IPS-15b (cell line): ENCODE results near the gene CBLB.
"Not testable (repeated sequence)": the region's sequence is repeated elsewhere in the genome, so short reads cannot be mapped to it uniquely, and the experiment has no call there.

ENCODE experiments used
- H3K27me3 ChIP-seq: one replicate; pipeline ENCODE4 v1.6.1; 2013; ENCODE audit warnings: low read length; ENCODE audit not compliant: control insufficient read depth, insufficient read depth
- H3K36me3 ChIP-seq: one replicate; pipeline ENCODE4 v1.6.1; 2013; ENCODE audit warnings: low read length; ENCODE audit not compliant: control insufficient read depth, insufficient read depth
- H3K4me1 ChIP-seq: one replicate; pipeline ENCODE4 v1.6.1; 2013; ENCODE audit warnings: mild to moderate bottlenecking, low read length; ENCODE audit not compliant: control insufficient read depth, insufficient read depth
- H3K4me3 ChIP-seq: one replicate; pipeline ENCODE4 v1.5.1; 2013; ENCODE audit warnings: low read depth, low read length
- H3K9ac ChIP-seq: one replicate; pipeline ENCODE4 v1.6.1; 2013; ENCODE audit warnings: low read depth, mild to moderate bottlenecking, low read length
- H3K9me3 ChIP-seq: one replicate; pipeline ENCODE4 v1.6.1; 2013; ENCODE audit warnings: mild to moderate bottlenecking, low read length; ENCODE audit not compliant: control insufficient read depth, insufficient read depth

CBLB gene

GRCh38 chr3:105827959-105828358 is 40.9 kb downstream of the CBLB start:
- Histone ChIP-seq H3K4me1 (peaks cover 3% of the 10 kb centered on the region), H3K9me3 (no peaks in the 10 kb centered on the region), H3K9ac (no peak overlapping the region), H3K27me3 (no peaks in the 10 kb centered on the region), H3K36me3 (no peaks in the 10 kb centered on the region), H3K4me3 (no peak overlapping the region)

GRCh38 chr3:105826778-105827634 is 41.8 kb downstream of the CBLB start:
- no peak overlapping the region for H3K9ac ChIP-seq
- H3K4me1 ChIP-seq = peaks cover 5% of the 10 kb centered on the region
- H3K36me3 ChIP-seq = no peaks in the 10 kb centered on the region
- H3K4me3 ChIP-seq = no peak overlapping the region
- H3K9me3 ChIP-seq = no peaks in the 10 kb centered on the region
- no peaks in the 10 kb centered on the region for H3K27me3 ChIP-seq

GRCh38 chr3:105824129-105824528 is 44.7 kb downstream of the CBLB start:
- no peak overlapping the region for H3K9ac ChIP-seq
- H3K4me3 ChIP-seq = no peak overlapping the region
- H3K4me1 ChIP-seq = peaks cover 5% of the 10 kb centered on the region
- no peaks in the 10 kb centered on the region for H3K9me3 ChIP-seq
- H3K36me3 ChIP-seq = no peaks in the 10 kb centered on the region
- H3K27me3 ChIP-seq = no peaks in the 10 kb centered on the region

GRCh38 chr3:105823149-105823867 is 45.5 kb downstream of the CBLB start:
- H3K4me3 ChIP-seq = no peak overlapping the region
- H3K27me3 ChIP-seq = no peaks in the 10 kb centered on the region
- H3K4me1 ChIP-seq = peaks cover 5% of the 10 kb centered on the region
- H3K9me3 ChIP-seq = no peaks in the 10 kb centered on the region
- H3K9ac ChIP-seq = no peak overlapping the region
- H3K36me3 ChIP-seq = no peaks in the 10 kb centered on the region

GRCh38 chr3:105822171-105823123 is 46.4 kb downstream of the CBLB start:
- Histone ChIP-seq H3K36me3 (no peaks in the 10 kb centered on the region), H3K27me3 (no peaks in the 10 kb centered on the region), H3K9ac (no peak overlapping the region), H3K4me3 (no peak overlapping the region), H3K4me1 (peaks cover 5% of the 10 kb centered on the region), H3K9me3 (no peaks in the 10 kb centered on the region)

GRCh38 chr3:105821433-105821832 is 47.4 kb downstream of the CBLB start:
- Histone ChIP-seq H3K4me1 (peaks cover 5% of the 10 kb centered on the region), H3K4me3 (no peak overlapping the region), H3K9me3 (no peaks in the 10 kb centered on the region), H3K9ac (no peak overlapping the region), H3K27me3 (no peaks in the 10 kb centered on the region), H3K36me3 (no peaks in the 10 kb centered on the region)

GRCh38 chr3:105816833-105817232 is 52.0 kb downstream of the CBLB start:
- H3K36me3 ChIP-seq = no peaks in the 10 kb centered on the region
- H3K9ac ChIP-seq = no peak overlapping the region
- H3K9me3 ChIP-seq = no peaks in the 10 kb centered on the region
- no peaks in the 10 kb centered on the region for H3K4me1 ChIP-seq
- no peaks in the 10 kb centered on the region for H3K27me3 ChIP-seq
- H3K4me3 ChIP-seq = no peak overlapping the region

- not testable (repeated sequence) for H3K36me3 ChIP-seq, H3K4me1 ChIP-seq, H3K27me3 ChIP-seq, H3K9ac ChIP-seq, H3K4me3 ChIP-seq, H3K9me3 ChIP-seq
These were observed 53.5 kb downstream of the CBLB start for GRCh38 chr3:105815331-105815730.

- H3K4me3 ChIP-seq = no peak overlapping the region
- H3K36me3 ChIP-seq = no peaks in the 10 kb centered on the region
- no peaks in the 10 kb centered on the region for H3K4me1 ChIP-seq
- no peak overlapping the region for H3K9ac ChIP-seq
- no peaks in the 10 kb centered on the region for H3K27me3 ChIP-seq
- H3K9me3 ChIP-seq = no peaks in the 10 kb centered on the region
These were observed 55.1 kb downstream of the CBLB start for GRCh38 chr3:105813710-105814109.

GRCh38 chr3:105812194-105812586 is 56.6 kb downstream of the CBLB start:
- no peak overlapping the region for H3K9ac ChIP-seq
- H3K9me3 ChIP-seq = no peaks in the 10 kb centered on the region
- H3K4me1 ChIP-seq = no peaks in the 10 kb centered on the region
- H3K4me3 ChIP-seq = no peak overlapping the region
- no peaks in the 10 kb centered on the region for H3K36me3 ChIP-seq
- H3K27me3 ChIP-seq = no peaks in the 10 kb centered on the region

- Histone ChIP-seq H3K4me1 (no peaks in the 10 kb centered on the region), H3K9me3 (no peaks in the 10 kb centered on the region), H3K9ac (no peak overlapping the region), H3K27me3 (no peaks in the 10 kb centered on the region), H3K36me3 (no peaks in the 10 kb centered on the region), H3K4me3 (no peak overlapping the region)
These were observed 57.2 kb downstream of the CBLB start for GRCh38 chr3:105811518-105812193.
